ENCODE data around the gene SLC45A2. TPM values are rescaled to one million over a fixed set of nuclear protein-coding genes. Genes with fewer than 3 reads are reported as not detected.

The SLC45A2 gene
- total and polyA plus RNA-seq, 4 donors, result 0.39 to 0.56 (median 0.43) TPM

DNA sequence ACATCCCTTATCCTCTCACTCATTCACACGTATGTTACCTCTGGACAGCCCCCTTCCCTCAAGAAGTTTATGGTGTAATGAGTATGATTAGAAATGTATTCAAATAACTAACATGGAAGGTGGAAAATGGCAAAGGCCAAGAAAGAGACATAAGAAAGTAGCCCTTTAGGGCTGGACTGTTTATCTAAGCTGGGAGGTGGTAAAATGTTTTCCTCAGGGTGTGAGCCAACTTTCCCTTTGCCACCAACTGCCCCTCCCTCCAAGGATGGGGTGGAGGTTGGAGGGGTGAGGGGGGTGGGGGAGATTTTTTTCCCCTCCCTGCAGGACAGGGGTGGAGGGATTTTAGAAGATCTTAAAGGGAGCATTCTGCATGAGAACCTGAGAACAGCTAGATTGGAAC, 8.2 kb downstream of the SLC45A2 start:
- Histone ChIP-seq H3K27me3 (ENCODE audit: control insufficient read depth, insufficient read depth, low read length) (no peaks in the 10 kb centered on the region), H3K4me1 (ENCODE audit: control insufficient read depth, insufficient read depth, low read length) (no peaks in the 10 kb centered on the region), H3K9me3 (ENCODE audit: control insufficient read depth, insufficient read depth, low read length) (no peaks in the 10 kb centered on the region), H3K27ac (ENCODE audit: low read depth, low read length) (no peak overlapping the region), H3K36me3 (ENCODE audit: control insufficient read depth, insufficient read depth, low read length) (no peaks in the 10 kb centered on the region), H3K4me3 (ENCODE audit: low read depth, low read length) (no peak overlapping the region)
- WGBS (ENCODE audit: insufficient coverage), result no CpG with 5 or more reads among the region's 1 CpG
- no peak for DNase-seq (ENCODE audit: low read depth in 4 of 6, low spot score in 6 of 6)

DNA sequence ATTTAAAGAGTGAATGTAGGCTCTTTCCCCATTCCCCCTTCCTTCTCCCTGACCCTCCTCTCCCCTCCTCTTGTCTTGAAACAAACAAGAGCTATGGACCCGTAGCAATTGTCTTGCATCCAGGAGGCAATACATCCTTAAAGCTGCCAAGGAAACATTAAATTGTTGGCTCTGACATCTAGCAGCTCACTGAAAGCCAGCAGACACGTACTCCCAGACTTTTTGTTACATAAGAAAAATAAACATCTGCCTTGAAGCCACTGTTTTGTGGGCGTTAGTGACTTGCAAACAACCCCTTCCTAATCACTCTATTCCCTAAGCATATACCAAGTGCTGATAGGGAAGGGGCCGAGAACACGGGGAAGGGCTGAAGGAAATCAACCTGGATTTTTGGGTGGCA, 8.6 kb downstream of the SLC45A2 start:
- H3K4me3 ChIP-seq (ENCODE audit: low read depth, low read length), result no peak overlapping the region
- H3K9me3 ChIP-seq (ENCODE audit: control insufficient read depth, insufficient read depth, low read length), result no peaks in the 10 kb centered on the region
- no peaks in the 10 kb centered on the region for H3K4me1 ChIP-seq (ENCODE audit: control insufficient read depth, insufficient read depth, low read length)
- DNase-seq (ENCODE audit: low read depth in 4 of 6, low spot score in 6 of 6), result peak in 1 of 6 donors; percentile 29
- H3K27ac ChIP-seq (ENCODE audit: low read depth, low read length), result no peak overlapping the region
- 11% methylated on average over 1 of the region's 5 CpGs for WGBS (ENCODE audit: insufficient coverage)
- no peaks in the 10 kb centered on the region for H3K36me3 ChIP-seq (ENCODE audit: control insufficient read depth, insufficient read depth, low read length)
- no peaks in the 10 kb centered on the region for H3K27me3 ChIP-seq (ENCODE audit: control insufficient read depth, insufficient read depth, low read length)

DNA sequence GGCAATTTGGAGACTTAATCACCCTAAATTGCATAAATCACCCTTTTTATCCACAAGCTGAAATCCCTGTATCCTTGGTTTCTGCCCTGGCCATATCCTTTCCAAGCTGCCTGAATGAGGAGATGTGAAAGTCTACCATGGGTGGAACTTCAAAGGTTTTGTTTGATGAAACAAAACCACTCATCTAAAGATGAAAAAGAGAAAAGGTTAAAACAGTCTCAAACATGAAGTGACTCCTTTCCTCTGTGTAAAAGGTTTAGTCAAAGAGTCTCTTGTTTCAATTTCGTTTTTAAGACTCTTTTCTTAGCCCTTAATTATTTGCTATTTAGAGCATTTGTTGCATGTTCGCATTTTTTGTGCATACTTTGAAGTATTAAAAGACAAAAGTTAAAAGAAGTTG, 11.2 kb downstream of the SLC45A2 start:
- Histone ChIP-seq H3K27ac (ENCODE audit: low read depth, low read length) (no peak overlapping the region), H3K27me3 (ENCODE audit: control insufficient read depth, insufficient read depth, low read length) (no peaks in the 10 kb centered on the region), H3K4me1 (ENCODE audit: control insufficient read depth, insufficient read depth, low read length) (no peaks in the 10 kb centered on the region), H3K36me3 (ENCODE audit: control insufficient read depth, insufficient read depth, low read length) (no peaks in the 10 kb centered on the region), H3K4me3 (ENCODE audit: low read depth, low read length) (no peak overlapping the region), H3K9me3 (ENCODE audit: control insufficient read depth, insufficient read depth, low read length) (no peaks in the 10 kb centered on the region)
- WGBS (ENCODE audit: insufficient coverage), result no CpG with 5 or more reads among the region's 2 CpGs
- DNase-seq (ENCODE audit: low read depth in 4 of 6, low spot score in 6 of 6), result no peak

DNA sequence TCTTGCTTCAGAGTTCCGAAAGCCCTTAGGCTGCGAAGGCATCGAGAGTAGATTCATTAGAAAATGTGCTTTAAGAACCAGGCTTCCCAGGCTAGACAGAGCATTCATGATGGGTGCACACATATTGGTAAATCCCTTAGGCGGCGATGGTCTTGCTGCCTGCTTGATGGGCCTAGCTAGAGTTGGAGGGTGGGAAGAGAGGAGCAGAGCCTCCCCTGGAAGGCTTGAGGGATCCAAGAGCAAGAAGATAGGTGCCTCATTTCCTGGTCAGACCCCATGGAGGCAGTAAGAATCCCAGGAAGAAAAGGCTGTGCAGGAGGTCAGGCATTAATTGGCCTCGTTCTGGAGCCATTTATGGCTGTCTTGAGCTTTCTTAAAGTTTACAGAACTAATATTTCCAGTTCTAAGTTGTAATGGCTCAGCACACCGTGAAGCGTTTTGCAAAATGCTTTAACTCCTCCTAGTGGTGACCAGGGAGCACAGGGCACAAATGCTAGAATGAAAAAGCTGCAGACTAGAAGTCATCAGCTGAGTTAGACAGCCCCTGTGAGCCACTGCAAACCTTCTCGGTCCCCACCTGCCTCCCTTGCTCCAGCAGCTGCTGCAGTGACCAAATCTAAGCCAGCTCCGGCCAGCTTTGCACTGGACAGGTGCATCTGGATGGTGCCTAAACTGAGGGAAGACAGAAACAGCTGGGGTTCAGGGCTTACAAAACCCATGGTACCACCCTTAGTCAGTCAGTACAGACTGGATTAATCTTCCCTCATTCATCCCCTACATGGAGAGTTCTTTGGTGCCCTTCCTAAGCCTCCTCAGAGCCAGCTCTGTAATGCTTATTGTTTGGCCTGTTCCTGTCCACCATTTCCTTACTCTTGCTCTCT, 14.7 kb downstream of the SLC45A2 start:
- peak in 3 of 6 donors; percentile 10 to 67 (median 54) for DNase-seq (ENCODE audit: low read depth in 4 of 6, low spot score in 6 of 6)
- H3K4me3 ChIP-seq (ENCODE audit: low read depth, low read length), result no peak overlapping the region
- 57% methylated on average over 10 of the region's 10 CpGs for WGBS (ENCODE audit: insufficient coverage)
- H3K27ac ChIP-seq (ENCODE audit: low read depth, low read length), result no peak overlapping the region
- H3K9me3 ChIP-seq (ENCODE audit: control insufficient read depth, insufficient read depth, low read length), result no peaks in the 10 kb centered on the region
- no peaks in the 10 kb centered on the region for H3K4me1 ChIP-seq (ENCODE audit: control insufficient read depth, insufficient read depth, low read length)
- H3K27me3 ChIP-seq (ENCODE audit: control insufficient read depth, insufficient read depth, low read length), result no peaks in the 10 kb centered on the region
- H3K36me3 ChIP-seq (ENCODE audit: control insufficient read depth, insufficient read depth, low read length), result no peaks in the 10 kb centered on the region

- peak in 2 of 6 donors; percentile 33 to 47 for DNase-seq (ENCODE audit: low read depth in 4 of 6, low spot score in 6 of 6)
- 95% methylated on average over 2 of the region's 3 CpGs for WGBS (ENCODE audit: insufficient coverage)
- no peaks in the 10 kb centered on the region for H3K27me3 ChIP-seq (ENCODE audit: control insufficient read depth, insufficient read depth, low read length)
- H3K4me3 ChIP-seq (ENCODE audit: low read depth, low read length), result no peak overlapping the region
- H3K4me1 ChIP-seq (ENCODE audit: control insufficient read depth, insufficient read depth, low read length), result no peaks in the 10 kb centered on the region
- H3K27ac ChIP-seq (ENCODE audit: low read depth, low read length), result no peak overlapping the region
- H3K36me3 ChIP-seq (ENCODE audit: control insufficient read depth, insufficient read depth, low read length), result no peaks in the 10 kb centered on the region
- no peaks in the 10 kb centered on the region for H3K9me3 ChIP-seq (ENCODE audit: control insufficient read depth, insufficient read depth, low read length)
Observed at GRCh38 chr5:33968211-33969005, 16.1 kb downstream of the SLC45A2 start.

DNA sequence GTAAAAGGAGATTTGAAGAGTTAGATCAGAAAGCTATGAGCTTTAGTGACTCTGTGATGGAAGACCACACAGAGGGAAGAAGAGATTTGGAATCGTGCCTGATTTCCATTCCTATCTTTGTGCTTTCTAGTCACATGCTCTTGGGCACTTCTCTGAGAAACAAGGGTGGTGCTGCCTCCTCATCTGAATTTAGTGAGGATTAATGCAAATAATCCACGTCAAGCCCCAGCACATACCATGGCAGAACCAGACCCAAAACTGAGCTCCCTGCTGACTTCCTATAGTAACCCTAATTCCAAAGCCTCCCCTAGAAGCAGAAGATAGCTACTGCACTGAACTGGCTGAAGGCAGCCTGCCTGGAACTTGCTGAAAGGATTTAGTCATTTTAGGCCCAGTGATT, 17.7 kb downstream of the SLC45A2 start:
- DNase-seq (ENCODE audit: low read depth in 4 of 6, low spot score in 6 of 6), result no peak
- WGBS (ENCODE audit: insufficient coverage), result 78% methylated on average over 1 of the region's 2 CpGs
- Histone ChIP-seq H3K4me1 (ENCODE audit: control insufficient read depth, insufficient read depth, low read length) (no peaks in the 10 kb centered on the region), H3K27me3 (ENCODE audit: control insufficient read depth, insufficient read depth, low read length) (no peaks in the 10 kb centered on the region), H3K36me3 (ENCODE audit: control insufficient read depth, insufficient read depth, low read length) (no peaks in the 10 kb centered on the region), H3K27ac (ENCODE audit: low read depth, low read length) (no peak overlapping the region), H3K4me3 (ENCODE audit: low read depth, low read length) (no peak overlapping the region), H3K9me3 (ENCODE audit: control insufficient read depth, insufficient read depth, low read length) (no peaks in the 10 kb centered on the region)

- DNase-seq (ENCODE audit: low read depth in 4 of 6, low spot score in 6 of 6), result no peak
- no peaks in the 10 kb centered on the region for H3K36me3 ChIP-seq (ENCODE audit: control insufficient read depth, insufficient read depth, low read length)
- no peaks in the 10 kb centered on the region for H3K4me1 ChIP-seq (ENCODE audit: control insufficient read depth, insufficient read depth, low read length)
- WGBS (ENCODE audit: insufficient coverage), result no CpG with 5 or more reads among the region's 2 CpGs
- H3K4me3 ChIP-seq (ENCODE audit: low read depth, low read length), result no peak overlapping the region
- H3K9me3 ChIP-seq (ENCODE audit: control insufficient read depth, insufficient read depth, low read length), result no peaks in the 10 kb centered on the region
- H3K27me3 ChIP-seq (ENCODE audit: control insufficient read depth, insufficient read depth, low read length), result no peaks in the 10 kb centered on the region
- H3K27ac ChIP-seq (ENCODE audit: low read depth, low read length), result no peak overlapping the region
Observed at GRCh38 chr5:33964132-33964700, 20.3 kb downstream of the SLC45A2 start.

DNA sequence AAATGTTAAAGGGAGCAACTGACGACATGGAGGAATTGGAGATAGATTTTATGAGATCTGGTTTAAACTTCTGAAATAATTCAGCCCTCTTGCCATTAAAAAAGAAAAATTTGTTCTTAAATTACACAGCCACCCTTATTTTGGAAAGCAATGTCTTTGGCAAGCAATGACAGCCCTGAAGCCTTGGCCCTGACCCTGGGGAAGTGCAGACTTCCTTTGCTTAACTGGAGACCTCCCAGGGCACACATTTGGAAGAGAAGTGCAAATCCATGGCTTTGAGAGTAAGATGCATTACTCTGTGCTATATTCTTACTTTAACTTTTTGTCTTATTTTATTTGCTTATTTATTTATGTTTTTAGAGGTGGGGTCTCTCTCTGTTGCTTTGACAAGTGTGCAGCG, 26.3 kb downstream of the SLC45A2 start:
- DNase-seq (ENCODE audit: low read depth in 4 of 6, low spot score in 6 of 6), result no peak
- H3K4me3 ChIP-seq (ENCODE audit: low read depth, low read length), result no peak overlapping the region
- no peaks in the 10 kb centered on the region for H3K36me3 ChIP-seq (ENCODE audit: control insufficient read depth, insufficient read depth, low read length)
- H3K27ac ChIP-seq (ENCODE audit: low read depth, low read length), result no peak overlapping the region
- no peaks in the 10 kb centered on the region for H3K4me1 ChIP-seq (ENCODE audit: control insufficient read depth, insufficient read depth, low read length)
- H3K9me3 ChIP-seq (ENCODE audit: control insufficient read depth, insufficient read depth, low read length), result no peaks in the 10 kb centered on the region
- no CpG with 5 or more reads among the region's 2 CpGs for WGBS (ENCODE audit: insufficient coverage)
- H3K27me3 ChIP-seq (ENCODE audit: control insufficient read depth, insufficient read depth, low read length), result no peaks in the 10 kb centered on the region

DNA sequence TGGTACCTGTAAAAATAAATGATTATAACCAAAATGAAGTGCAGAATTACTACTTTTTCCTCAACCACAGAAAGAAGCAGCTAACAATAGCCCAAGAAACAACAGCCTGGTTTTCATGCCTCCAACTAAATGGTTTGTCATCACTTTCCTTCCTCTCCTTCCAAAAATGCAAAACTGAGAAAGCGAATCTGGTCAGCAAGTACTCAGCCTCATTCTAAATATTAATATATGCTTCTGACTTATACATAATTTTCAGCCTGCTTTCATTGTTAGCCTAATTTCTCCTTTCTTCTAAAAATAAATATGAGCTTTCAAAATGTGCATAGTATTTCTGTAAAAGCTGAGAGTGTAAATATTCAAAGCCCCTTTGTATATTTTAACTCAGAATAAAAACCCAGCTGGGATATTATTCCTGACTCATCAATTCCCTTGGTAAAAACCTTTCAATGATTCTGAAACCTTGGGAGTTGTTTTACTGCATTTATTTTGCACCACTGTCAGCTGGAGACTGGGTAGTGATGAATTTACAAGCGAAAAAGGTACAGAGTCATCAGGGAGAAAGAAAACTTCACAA, 26.8 kb downstream of the SLC45A2 start:
- DNase-seq (ENCODE audit: low read depth in 4 of 6, low spot score in 6 of 6), result no peak
- H3K9me3 ChIP-seq (ENCODE audit: control insufficient read depth, insufficient read depth, low read length), result no peaks in the 10 kb centered on the region
- H3K27ac ChIP-seq (ENCODE audit: low read depth, low read length), result no peak overlapping the region
- no peaks in the 10 kb centered on the region for H3K27me3 ChIP-seq (ENCODE audit: control insufficient read depth, insufficient read depth, low read length)
- WGBS (ENCODE audit: insufficient coverage), result no CpG with 5 or more reads among the region's 2 CpGs
- H3K4me3 ChIP-seq (ENCODE audit: low read depth, low read length), result no peak overlapping the region
- H3K4me1 ChIP-seq (ENCODE audit: control insufficient read depth, insufficient read depth, low read length), result no peaks in the 10 kb centered on the region
- no peaks in the 10 kb centered on the region for H3K36me3 ChIP-seq (ENCODE audit: control insufficient read depth, insufficient read depth, low read length)

Data from spinal cord (tissue), 10 donors.